Fibroblast of the aortic adventitia (primary cell): ENCODE data around the gene RCSD1. TPM values are rescaled to one million over a fixed set of nuclear protein-coding genes. Genes with fewer than 3 reads are reported as not detected.
A peak's percentile ranks its signal among the peaks of the same experiment; 100 is the strongest.

Experiments
- DNase-seq: peaks from one replicate; pipeline ENCODE4 v3.0.0-alpha.2; 2010; ENCODE audit warnings: low read depth
- H3K4me3 ChIP-seq: 2 replicates; pipeline ENCODE4 v1.5.1; 2011; ENCODE audit warnings: low read depth, mild to moderate bottlenecking, control low read depth, low read length, moderate library complexity
- total RNA-seq: library from RNA; depleted of rRNA; stranded (reverse); fragments of >200 nt; gene quantifications from 2 replicates; pipeline ENCODE4 v1.2.3, GENCODE V29; 2012; ENCODE audit warnings: low replicate concordance
- TF ChIP-seq, protein P1 (sequence below): IDR thresholded peaks from 2 replicates; pipeline ENCODE4 v1.5.1; 2011; ENCODE audit warnings: mild to moderate bottlenecking, low read length, control low read depth, inconsistent platforms; ENCODE audit not compliant: insufficient read depth

RCSD1 gene
- total RNA-seq, 1 donor, result not detected

DNA sequence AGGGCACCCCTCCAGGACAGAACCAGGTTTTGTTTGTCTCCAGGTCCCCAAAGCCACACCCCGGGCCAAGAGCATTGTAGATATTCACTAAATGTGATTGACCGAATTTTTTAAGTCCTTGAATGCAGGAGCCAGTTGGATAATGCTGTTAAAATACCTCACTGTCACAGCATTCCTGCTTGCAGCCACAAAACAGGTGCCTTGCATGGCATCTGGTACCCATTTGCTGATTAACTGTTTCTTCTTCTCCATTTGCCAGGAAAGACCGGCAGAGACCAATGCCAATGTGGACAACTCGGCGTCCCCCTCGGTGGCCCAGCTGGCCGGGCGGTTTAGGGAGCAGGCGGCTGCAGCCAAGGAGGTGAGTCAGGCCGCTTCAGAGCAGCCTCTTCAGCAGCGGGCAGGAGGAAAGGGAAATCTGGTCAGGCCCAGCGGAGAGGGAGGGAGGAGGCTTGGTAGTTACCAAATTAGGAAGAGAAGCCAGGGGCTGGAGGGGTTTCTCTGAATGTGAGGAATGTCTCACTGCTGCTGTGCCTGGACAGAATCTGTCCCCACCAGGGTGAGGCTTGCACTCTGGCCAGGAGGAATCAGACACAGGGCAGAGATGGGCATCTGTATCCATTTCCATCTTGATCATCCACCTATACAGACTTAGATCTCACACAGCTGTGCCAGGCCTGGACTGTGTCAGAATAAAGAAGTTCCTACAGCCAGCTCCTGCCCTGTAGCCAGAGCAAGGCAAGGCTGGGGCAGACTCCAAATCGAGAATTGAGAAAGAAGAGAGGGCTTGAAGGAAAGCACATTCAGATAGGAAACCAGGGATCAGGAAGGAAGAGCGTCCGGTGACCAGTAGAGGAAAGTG lies 53.8 kb downstream of the RCSD1 start:
- DNase-seq, result no peak
- TF ChIP-seq, protein P1, sequence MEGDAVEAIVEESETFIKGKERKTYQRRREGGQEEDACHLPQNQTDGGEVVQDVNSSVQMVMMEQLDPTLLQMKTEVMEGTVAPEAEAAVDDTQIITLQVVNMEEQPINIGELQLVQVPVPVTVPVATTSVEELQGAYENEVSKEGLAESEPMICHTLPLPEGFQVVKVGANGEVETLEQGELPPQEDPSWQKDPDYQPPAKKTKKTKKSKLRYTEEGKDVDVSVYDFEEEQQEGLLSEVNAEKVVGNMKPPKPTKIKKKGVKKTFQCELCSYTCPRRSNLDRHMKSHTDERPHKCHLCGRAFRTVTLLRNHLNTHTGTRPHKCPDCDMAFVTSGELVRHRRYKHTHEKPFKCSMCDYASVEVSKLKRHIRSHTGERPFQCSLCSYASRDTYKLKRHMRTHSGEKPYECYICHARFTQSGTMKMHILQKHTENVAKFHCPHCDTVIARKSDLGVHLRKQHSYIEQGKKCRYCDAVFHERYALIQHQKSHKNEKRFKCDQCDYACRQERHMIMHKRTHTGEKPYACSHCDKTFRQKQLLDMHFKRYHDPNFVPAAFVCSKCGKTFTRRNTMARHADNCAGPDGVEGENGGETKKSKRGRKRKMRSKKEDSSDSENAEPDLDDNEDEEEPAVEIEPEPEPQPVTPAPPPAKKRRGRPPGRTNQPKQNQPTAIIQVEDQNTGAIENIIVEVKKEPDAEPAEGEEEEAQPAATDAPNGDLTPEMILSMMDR, result no peak

DNA sequence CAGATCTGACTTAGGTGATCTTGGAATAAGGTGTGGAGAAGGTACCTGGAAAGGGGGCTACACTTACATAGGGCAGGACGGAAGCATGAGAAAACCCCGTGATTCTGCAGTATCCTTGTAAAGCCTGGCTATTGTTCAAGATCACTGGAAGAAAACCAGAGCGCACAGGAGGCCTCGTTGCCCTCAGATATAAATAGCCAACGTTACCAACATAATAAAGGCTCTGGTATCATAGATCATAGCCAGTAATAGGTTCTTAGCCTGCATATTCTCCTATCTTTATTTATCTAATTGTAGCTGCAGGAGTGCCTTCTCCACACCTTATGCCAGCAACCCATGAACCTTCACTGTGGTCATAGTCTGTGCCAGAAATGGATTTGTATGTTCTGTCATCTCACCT lies 55.8 kb downstream of the RCSD1 start:
- TF ChIP-seq, protein P1, result no peak
- DNase-seq, result no peak

More for the DNA sequence above, 53.8 kb downstream of the RCSD1 start:
- no peak overlapping the region for H3K4me3 ChIP-seq

DNA sequence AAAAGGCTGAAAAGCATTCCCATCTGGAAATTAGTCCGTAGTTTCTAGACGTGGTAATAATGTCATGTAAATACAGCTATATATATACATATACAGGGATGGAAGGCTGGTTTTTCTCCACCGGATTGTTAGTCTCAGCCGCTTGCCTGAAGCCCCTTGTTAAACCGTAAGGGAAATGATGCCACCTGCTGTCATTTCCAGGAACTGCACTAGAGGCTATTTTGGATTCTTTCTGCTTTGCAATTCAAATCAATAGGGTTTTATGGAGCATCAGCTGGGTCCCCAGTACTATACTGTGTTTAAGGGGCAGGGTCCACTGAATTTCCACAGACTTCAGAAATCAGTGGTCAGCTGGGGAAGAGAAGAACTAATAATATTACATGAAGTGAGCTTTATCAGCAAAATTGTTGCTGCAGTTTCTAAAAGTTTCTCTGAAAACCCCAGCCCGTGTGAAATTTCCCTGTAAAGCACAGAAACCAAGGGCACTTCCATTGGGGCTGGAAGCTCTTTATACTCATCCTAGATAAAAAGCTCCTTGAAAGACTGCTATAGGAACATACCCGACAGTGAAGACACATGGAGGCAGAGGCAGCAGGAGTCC lies 58.0 kb downstream of the RCSD1 start:
- TF ChIP-seq, protein P1, result peak; percentile 94
- H3K4me3 ChIP-seq, result no peak overlapping the region
- DNase-seq, result peak; percentile 89

More for the DNA sequence above, 55.8 kb downstream of the RCSD1 start:
- H3K4me3 ChIP-seq, result no peak overlapping the region

DNA sequence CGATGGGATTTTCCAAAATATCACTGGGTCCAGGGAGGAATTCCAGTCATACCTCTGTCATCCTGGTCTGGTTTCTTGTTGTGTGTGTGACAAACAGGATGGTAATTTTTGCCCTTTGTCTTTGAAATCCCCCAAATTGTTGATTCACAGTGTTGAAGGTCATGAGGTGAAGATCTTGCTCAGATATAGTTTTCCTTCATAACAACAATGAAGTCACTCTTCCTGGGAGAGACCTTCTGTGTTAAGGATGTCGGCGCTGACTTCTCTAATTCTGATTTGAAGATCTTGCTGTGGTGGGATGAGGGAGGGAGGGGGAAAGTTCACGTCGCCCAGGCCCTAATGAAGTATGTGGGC lies 59.5 kb downstream of the RCSD1 start:
- no peak overlapping the region for H3K4me3 ChIP-seq
- TF ChIP-seq, protein P1, result no peak
- DNase-seq, result peak; percentile 18

DNA sequence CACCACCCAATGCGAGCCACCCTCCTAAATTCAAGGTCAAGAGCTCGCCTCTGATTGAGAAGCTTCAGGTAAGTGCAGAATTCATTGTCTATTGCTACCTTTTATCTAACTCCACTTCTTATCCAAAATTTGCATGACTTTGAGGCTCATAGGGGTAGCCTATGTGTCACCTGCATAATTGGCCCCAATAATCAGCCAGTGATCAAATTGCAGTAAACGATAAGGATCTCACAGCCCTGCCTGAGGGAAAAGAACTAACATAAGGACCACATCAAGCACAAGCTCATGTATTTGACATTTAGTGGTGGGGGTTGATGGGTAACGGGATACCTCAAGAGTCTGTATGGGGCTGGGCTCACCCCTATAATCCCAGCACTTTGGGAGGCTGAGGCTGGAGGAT lies 60.0 kb downstream of the RCSD1 start:
- no peak for DNase-seq
- TF ChIP-seq, protein P1, result no peak
- no peak overlapping the region for H3K4me3 ChIP-seq

DNA sequence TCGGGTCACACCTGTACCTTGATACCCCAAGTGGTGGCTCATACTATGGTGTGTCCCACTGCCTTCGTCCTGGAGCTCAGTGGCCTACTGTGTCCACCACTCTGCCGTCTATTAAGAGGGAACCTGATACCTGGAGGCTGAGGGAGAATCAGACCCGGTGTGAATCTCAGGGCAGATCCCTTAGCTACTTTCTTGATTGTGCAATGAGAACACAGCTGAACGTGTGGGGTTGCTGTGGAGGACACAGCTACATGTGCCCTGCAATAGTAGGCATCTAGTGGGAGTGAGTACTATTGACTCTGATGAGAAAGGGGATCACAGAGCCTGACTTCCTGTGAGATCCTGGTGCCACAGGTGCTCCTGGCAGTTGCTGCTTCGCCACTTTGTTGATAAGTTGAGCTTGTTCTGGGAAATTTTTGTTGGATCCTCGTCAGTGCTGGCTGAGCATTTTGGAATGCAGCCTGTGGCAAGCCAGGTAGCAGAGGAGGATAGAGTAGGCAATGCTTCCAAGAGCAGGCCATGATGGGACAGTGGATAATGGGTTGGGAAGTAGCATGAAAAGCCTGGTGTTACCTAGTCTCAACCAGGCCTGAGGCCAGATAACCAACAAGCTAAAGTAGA lies 63.5 kb downstream of the RCSD1 start:
- H3K4me3 ChIP-seq, result no peak overlapping the region
- no peak for DNase-seq
- TF ChIP-seq, protein P1, result no peak
